Jurkat, Clone E6-1 (cell line): ENCODE results near the gene FOSL2.
A peak's percentile ranks its signal among the peaks of the same experiment; 100 is the strongest.
"Not testable (repeated sequence)": the region's sequence is repeated elsewhere in the genome, so short reads cannot be mapped to it uniquely, and the experiment has no call there.

Experiments used
- DNase-seq: peaks from one replicate; pipeline ENCODE4 v3.0.0-alpha.2; 2011; ENCODE audit warnings: low read depth, low spot score
- H3K4me3 ChIP-seq: 2 replicates; pipeline ENCODE4 v1.5.1; 2011; ENCODE audit warnings: mild to moderate bottlenecking, low read length, control low read depth, moderate library complexity

The FOSL2 gene

GRCh38 chr2:28368357-28368798 lies 24.3 kb upstream of the FOSL2 start:
- H3K4me3 ChIP-seq, result no peak overlapping the region
- no peak for DNase-seq

- H3K4me3 ChIP-seq, result no peak overlapping the region
- no peak for DNase-seq
These were observed 23.3 kb upstream of the FOSL2 start for GRCh38 chr2:28369358-28369757.

GRCh38 chr2:28370354-28370753 lies 22.3 kb upstream of the FOSL2 start:
- no peak overlapping the region for H3K4me3 ChIP-seq
- DNase-seq, result no peak

GRCh38 chr2:28371728-28372127 lies 20.9 kb upstream of the FOSL2 start:
- not testable (repeated sequence) for DNase-seq, H3K4me3 ChIP-seq

- no peak overlapping the region for H3K4me3 ChIP-seq
- DNase-seq, result no peak
These were observed 18.8 kb upstream of the FOSL2 start for GRCh38 chr2:28373854-28374253.

GRCh38 chr2:28374331-28374730 lies 18.3 kb upstream of the FOSL2 start:
- H3K4me3 ChIP-seq, result no peak overlapping the region
- no peak for DNase-seq

GRCh38 chr2:28375236-28375635 lies 17.4 kb upstream of the FOSL2 start:
- no peak for DNase-seq

GRCh38 chr2:28375742-28376631 lies 16.7 kb upstream of the FOSL2 start:
- DNase-seq, result no peak
- H3K4me3 ChIP-seq, result no peak overlapping the region

More at GRCh38 chr2:28375236-28375635, 17.4 kb upstream of the FOSL2 start:
- no peak overlapping the region for H3K4me3 ChIP-seq

GRCh38 chr2:28377195-28377816 lies 15.4 kb upstream of the FOSL2 start:
- DNase-seq, result no peak
- no peak overlapping the region for H3K4me3 ChIP-seq

- no peak overlapping the region for H3K4me3 ChIP-seq
- DNase-seq, result no peak
These were observed 14.5 kb upstream of the FOSL2 start for GRCh38 chr2:28377984-28378678.

- no peak overlapping the region for H3K4me3 ChIP-seq
- DNase-seq, result no peak
These were observed 13.7 kb upstream of the FOSL2 start for GRCh38 chr2:28378679-28379584.

GRCh38 chr2:28380219-28380618 lies 12.4 kb upstream of the FOSL2 start:
- DNase-seq, result no peak
- no peak overlapping the region for H3K4me3 ChIP-seq

GRCh38 chr2:28381225-28382180 lies 11.2 kb upstream of the FOSL2 start:
- H3K4me3 ChIP-seq, result no peak overlapping the region
- DNase-seq, result peak; percentile 64

GRCh38 chr2:28382755-28383154 lies 9.9 kb upstream of the FOSL2 start:
- DNase-seq, result no peak
- no peak overlapping the region for H3K4me3 ChIP-seq

- no peak overlapping the region for H3K4me3 ChIP-seq
- no peak for DNase-seq
These were observed 5.3 kb upstream of the FOSL2 start for GRCh38 chr2:28387082-28387960.

- DNase-seq, result no peak
- peak overlapping the region; percentile 23; the same call in 1 of the 2 replicates for H3K4me3 ChIP-seq
These were observed 3.0 kb upstream of the FOSL2 start for GRCh38 chr2:28389399-28390240.
